Inflammatory macrophage (primary cell): Measurements from ENCODE around the gene RALGDS.
A peak's percentile ranks its signal among the peaks of the same experiment; 100 is the strongest.

Experiments
- DNase-seq, 2 donors: peaks; one replicate each; pipeline ENCODE4 v3.0.0-alpha.2; 2020 to 2022

RALGDS gene

GRCh38 chr9:133134388-133135145 is 13.5 kb upstream of the RALGDS start:
- no peak for DNase-seq

DNA sequence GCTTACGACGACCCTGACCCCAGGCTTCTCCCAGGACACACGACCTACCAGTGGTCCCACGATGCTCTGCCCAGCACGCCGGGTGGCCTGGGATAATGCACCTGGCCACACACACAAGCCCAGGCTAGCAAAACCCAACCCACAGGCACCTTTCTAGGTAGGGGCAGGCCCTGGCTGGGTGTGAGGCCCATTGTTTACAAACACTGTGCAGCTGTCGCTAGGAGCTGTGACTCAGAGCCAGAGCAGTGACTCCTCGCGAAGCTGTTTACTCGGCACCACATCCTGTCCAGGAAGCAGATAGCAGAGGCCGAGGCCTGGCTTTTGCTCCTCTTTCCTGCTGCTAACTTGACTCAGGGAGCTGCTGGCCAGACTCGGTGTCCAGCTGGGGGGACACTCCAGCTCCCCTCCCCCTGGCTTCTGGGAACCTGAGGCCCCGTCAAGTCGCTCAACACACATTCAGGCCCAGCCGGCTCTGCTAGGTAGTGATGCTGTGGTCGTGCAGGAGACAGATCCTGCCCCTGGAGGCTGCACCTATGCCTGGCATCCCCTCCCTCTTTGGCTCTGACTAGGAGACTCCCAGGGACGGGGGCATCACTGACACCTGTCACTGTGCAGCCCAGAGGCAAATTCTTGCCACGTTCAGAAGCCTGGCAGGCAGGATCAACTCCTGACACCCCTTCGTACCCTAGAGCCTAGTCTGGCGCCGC is 12.8 kb upstream of the RALGDS start:
- DNase-seq = peak; percentile 74 to 86

DNA sequence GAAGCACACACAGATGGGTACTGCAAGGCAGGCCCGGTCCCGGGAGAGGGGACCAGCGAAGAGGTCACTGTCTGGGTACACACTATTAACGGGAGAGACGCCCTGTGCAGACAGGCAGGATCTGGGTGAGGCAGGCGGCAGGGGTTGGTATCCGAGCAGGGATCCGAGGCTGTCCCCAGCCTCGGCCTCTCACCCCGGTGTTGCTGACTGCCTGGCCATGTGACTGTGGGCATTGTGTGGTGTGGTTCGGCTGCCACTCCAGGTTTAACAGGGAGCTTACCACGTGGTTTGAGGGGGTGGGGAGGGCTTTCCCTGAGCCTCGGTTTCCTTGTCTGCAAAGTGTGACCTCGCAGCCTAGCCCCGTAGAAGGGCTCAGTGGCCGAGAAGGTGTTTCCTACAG is 11.1 kb upstream of the RALGDS start:
- DNase-seq = no peak

GRCh38 chr9:133131506-133131905 is 10.5 kb upstream of the RALGDS start:
- DNase-seq = no peak

- DNase-seq = no peak
Observed at GRCh38 chr9:133130685-133131244, 9.7 kb upstream of the RALGDS start.

GRCh38 chr9:133129001-133129795 is 8.2 kb upstream of the RALGDS start:
- DNase-seq = no peak

- DNase-seq = no peak
Observed at GRCh38 chr9:133128152-133128551, 7.1 kb upstream of the RALGDS start.

DNA sequence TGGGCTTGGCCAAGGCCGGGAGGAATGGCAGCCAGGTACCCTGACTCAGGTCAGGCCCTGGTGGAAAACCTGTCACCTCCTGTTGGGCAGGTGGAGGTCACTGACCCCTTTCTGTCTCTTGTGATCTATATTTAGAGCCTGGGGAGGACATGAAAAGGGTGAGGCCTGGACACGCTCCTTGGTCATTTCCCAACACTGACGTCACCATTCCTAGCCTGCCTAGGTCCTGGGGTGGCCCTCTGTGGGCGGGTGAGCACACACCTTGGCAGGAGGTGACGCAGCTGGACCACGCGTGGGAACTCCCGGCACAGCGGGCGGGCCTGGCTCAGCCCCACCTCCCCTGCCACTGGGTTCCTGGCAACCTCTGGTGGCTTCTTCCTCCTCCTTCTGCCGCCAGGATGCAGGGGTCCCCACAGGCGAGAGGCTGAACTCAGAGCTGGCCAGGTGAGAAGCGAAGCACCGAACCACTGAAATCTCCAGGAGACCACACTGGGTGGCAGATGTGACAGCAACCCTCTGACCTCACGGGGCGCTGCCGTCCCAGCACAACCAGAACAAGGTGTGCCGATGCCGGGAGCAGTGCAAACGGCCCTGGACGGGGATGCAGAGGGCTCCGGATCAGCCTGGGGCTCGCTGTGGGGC is 6.4 kb upstream of the RALGDS start:
- DNase-seq = no peak

DNA sequence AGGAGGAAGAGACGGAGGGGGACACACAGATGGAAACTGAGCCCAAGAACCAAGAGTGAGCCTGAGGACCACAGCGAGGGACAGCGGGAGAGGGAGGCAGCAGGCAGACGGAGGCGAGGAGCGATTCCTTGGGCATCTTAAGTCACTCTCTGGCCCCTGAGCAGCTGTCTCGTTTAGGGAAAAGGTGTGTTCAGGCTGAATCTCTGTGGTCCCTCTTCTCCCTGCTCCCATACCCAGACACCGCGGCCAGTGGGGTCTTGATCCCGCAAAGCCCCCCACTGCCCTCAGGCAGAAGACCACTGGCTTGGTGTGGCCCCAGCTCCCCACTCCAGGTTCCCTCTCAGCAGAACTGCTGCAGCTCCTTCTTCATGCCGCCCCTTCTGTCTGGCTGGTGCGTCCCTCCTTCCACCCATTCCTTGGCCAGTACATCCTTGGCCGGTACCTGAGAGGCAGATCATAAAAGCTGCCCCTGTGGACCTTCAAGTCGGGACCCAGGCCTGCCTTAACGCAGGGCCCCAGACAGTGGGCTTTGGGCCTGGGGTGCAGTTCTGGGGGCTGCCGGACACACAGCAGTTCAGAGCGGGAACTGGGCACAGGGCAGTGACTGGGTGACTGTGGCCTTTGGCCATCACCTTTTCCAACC is 5.8 kb upstream of the RALGDS start:
- no peak for DNase-seq

- DNase-seq = peak; percentile 72 to 86
Observed at GRCh38 chr9:133125941-133126696, 5.1 kb upstream of the RALGDS start.

GRCh38 chr9:133124907-133125275 is 3.9 kb upstream of the RALGDS start:
- DNase-seq = peak in 1 of 2 donors; percentile 27

GRCh38 chr9:133124123-133124906 is 3.3 kb upstream of the RALGDS start:
- DNase-seq = peak; percentile 33 to 48

GRCh38 chr9:133122935-133123611 is 2.0 kb upstream of the RALGDS start:
- no peak for DNase-seq

- peak in 1 of 2 donors; percentile 35 for DNase-seq
Observed at GRCh38 chr9:133122605-133122934, 1.5 kb upstream of the RALGDS start.

DNA sequence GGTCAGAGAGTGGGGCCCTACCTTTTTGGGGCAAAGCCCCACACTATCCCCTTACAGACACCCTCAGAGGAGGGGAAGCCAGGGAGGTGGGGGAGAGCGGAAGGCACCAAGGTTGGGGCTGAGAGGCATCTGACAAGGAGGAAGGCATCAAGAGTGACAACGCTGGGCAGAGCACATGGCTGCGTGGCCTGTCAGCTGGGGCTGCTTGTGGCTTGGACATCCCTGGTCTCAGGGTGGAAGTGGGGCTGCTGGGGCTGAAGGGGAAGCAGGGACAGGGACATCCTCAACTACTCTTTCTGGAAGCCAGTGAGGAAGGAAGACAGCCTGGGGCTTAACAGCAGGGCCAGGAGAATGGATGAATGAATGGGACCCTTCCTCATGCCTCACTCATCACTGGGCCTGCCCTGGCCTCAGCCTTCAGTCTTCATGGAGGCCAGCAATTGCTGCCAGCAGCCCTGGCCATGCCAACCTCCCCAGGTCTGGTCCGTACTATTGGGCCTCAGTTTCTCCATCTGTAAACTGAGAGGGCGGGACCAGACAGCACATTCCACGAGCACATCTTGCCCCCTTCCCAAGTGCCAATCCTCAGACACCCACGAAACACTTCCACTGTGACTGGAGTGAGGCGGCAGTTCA is 993 bp upstream of the RALGDS start:
- DNase-seq = peak; percentile 89 to 95

GRCh38 chr9:133120501-133121197 is 391 bp downstream of the RALGDS start:
- DNase-seq = no peak

DNA sequence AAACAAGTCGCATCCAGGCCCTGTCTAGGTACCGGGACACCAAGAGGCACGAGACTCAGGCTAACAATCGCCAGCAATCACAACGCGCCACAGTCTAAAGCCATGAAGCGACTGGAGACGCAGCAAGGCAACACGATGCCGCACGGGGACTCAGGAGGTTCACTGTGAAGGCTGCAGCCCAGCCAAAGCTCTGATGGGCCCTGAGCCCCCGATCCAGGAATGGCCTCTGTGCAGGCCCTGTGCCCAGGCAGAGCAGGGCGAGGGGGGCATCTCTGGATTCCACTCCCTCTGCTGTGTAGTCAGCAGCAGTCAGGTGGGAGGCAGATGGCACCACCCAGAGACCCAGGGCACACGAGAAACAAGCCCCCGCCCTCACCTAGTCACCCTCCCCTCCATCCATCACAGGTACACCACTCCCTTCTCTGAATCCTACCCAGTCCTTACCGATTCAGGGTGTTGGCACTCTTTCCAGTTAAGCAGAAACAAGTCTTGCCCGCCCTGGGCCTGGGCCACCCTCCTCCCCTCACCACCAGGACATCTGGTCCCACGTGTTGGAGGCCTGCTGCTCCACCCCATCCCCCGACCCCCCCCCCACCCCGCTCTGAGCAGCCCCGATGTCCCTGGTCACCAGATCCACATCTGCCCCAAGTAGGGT is 1.1 kb downstream of the RALGDS start:
- no peak for DNase-seq
